ENCODE measurements around the gene PPP1R3C. TPM values are rescaled to one million over a fixed set of nuclear protein-coding genes. Genes with fewer than 3 reads are reported as not detected.

PPP1R3C gene
- total RNA-seq, 3 donors from 2014 or later = 0.08 to 0.15 (median 0.11) TPM

GRCh38 chr10:91617072-91617609 lies 15.7 kb downstream of the PPP1R3C start:
- no peak for ATAC-seq
- no peak overlapping the region for H3K4me3 Mint-ChIP-seq
- no peaks in the 10 kb centered on the region for H3K9me3 Mint-ChIP-seq

DNA sequence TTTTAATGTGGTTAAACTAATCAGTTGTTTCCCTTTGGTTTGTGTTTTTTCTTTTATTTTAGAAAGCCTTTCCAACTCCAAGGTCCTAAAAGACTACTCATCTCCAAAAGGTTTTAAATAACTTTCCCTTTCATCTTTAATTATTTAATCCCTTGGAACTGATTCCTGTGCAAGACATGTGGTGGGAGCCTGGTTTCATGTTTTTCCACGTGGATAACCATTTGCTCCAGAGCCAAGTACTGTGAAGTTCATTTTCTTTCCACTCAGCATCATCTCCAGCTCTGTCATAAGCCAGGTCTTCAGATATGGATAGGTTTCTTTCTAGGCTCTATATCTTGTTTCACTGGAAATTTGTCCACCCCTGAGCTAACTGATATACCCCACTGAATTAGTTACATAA lies 16.7 kb downstream of the PPP1R3C start:
- Mint-ChIP-seq H3K4me1 (ENCODE audit: low read depth) (no peaks in the 10 kb centered on the region), H3K27me3 (ENCODE audit: low read depth) (peaks cover 5% of the 10 kb centered on the region), H3K36me3 (ENCODE audit: insufficient read depth) (no peaks in the 10 kb centered on the region), H3K4me3 (no peak overlapping the region), H3K9me3 (no peaks in the 10 kb centered on the region)
- no peak for ATAC-seq
- no peak for DNase-seq

More at GRCh38 chr10:91617072-91617609, 15.7 kb downstream of the PPP1R3C start:
- DNase-seq = no peak
- Mint-ChIP-seq H3K36me3 (ENCODE audit: insufficient read depth) (no peaks in the 10 kb centered on the region), H3K4me1 (ENCODE audit: low read depth) (no peaks in the 10 kb centered on the region), H3K27me3 (ENCODE audit: low read depth) (peaks cover 7% of the 10 kb centered on the region)

- no peak for DNase-seq
- Mint-ChIP-seq H3K9me3 (no peaks in the 10 kb centered on the region), H3K4me3 (no peak overlapping the region), H3K4me1 (ENCODE audit: low read depth) (no peaks in the 10 kb centered on the region), H3K36me3 (ENCODE audit: insufficient read depth) (no peaks in the 10 kb centered on the region), H3K27me3 (ENCODE audit: low read depth) (peaks cover 2% of the 10 kb centered on the region)
- no peak for ATAC-seq
Observed at GRCh38 chr10:91614225-91614624, 18.6 kb downstream of the PPP1R3C start.

DNA sequence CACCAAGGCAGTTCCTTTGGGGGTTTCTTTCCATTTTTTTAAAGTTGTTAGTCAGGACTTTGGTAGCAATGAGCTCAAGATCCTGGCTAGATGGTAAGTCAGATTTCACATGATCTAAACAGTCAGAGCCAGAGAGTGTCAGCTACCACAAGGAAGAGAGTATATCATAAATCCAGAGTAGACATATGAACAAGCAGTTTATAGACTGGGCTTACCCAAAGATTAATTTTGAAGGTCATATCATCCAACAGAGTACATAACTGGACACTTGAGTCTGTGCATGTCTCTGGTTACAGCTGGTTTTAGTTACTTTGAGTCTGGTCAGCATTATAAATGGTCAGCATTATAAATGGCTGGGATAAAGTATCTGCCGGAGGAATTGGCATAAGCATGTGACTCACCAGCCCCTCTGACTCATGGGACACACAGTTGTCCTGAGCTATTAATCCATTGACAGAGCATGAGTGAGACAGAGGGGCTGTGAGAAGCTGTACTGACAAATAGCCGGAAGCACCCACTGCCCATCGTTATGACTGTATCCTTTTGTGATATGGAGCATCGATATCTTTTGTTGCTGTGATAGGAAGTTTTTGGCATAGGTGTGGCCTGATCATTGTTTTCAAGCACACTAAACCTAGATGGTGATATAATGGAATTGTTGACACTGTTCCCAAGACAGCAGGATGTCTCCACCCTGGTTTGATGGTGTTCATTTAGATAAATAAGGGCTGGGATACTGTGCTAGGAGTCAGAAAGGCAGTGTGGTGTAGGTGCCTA lies 19.3 kb downstream of the PPP1R3C start:
- Mint-ChIP-seq H3K4me1 (ENCODE audit: low read depth) (no peaks in the 10 kb centered on the region), H3K36me3 (ENCODE audit: insufficient read depth) (no peaks in the 10 kb centered on the region), H3K9me3 (no peaks in the 10 kb centered on the region), H3K4me3 (no peak overlapping the region), H3K27me3 (ENCODE audit: low read depth) (peaks cover 2% of the 10 kb centered on the region)
- ATAC-seq (no peak), DNase-seq (no peak)

GRCh38 chr10:91610919-91611318 lies 22.0 kb downstream of the PPP1R3C start:
- Mint-ChIP-seq H3K36me3 (ENCODE audit: insufficient read depth) (no peaks in the 10 kb centered on the region), H3K27me3 (ENCODE audit: low read depth) (peaks cover 2% of the 10 kb centered on the region), H3K4me3 (no peak overlapping the region), H3K4me1 (ENCODE audit: low read depth) (no peaks in the 10 kb centered on the region), H3K9me3 (peaks cover 5% of the 10 kb centered on the region)
- DNase-seq (no peak), ATAC-seq (no peak)

DNA sequence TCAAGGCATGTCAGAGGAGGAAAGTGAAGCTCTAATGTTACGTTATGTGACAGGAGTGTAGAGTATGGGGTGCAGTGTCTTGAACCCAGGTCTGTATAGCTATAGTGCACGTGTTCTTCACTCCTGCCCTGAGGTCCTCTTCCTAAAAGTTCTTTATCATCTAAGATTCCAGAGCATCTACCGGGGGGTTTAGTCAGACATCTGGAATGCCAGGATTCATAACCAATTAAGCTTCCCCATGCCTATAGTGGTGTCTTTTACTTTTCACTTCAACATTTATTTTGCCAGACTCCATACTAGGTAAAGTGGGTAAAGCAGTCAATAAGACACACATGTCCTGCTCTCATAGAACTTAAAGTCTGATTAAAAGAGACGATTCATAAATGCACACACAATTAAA lies 22.4 kb downstream of the PPP1R3C start:
- no peaks in the 10 kb centered on the region for H3K4me1 Mint-ChIP-seq (ENCODE audit: low read depth)
- H3K4me3 Mint-ChIP-seq = no peak overlapping the region
- no peaks in the 10 kb centered on the region for H3K36me3 Mint-ChIP-seq (ENCODE audit: insufficient read depth)
- H3K9me3 Mint-ChIP-seq = peaks cover 10% of the 10 kb centered on the region
- no peak for DNase-seq
- no peak for ATAC-seq
- H3K27me3 Mint-ChIP-seq (ENCODE audit: low read depth) = peaks cover 2% of the 10 kb centered on the region

DNA sequence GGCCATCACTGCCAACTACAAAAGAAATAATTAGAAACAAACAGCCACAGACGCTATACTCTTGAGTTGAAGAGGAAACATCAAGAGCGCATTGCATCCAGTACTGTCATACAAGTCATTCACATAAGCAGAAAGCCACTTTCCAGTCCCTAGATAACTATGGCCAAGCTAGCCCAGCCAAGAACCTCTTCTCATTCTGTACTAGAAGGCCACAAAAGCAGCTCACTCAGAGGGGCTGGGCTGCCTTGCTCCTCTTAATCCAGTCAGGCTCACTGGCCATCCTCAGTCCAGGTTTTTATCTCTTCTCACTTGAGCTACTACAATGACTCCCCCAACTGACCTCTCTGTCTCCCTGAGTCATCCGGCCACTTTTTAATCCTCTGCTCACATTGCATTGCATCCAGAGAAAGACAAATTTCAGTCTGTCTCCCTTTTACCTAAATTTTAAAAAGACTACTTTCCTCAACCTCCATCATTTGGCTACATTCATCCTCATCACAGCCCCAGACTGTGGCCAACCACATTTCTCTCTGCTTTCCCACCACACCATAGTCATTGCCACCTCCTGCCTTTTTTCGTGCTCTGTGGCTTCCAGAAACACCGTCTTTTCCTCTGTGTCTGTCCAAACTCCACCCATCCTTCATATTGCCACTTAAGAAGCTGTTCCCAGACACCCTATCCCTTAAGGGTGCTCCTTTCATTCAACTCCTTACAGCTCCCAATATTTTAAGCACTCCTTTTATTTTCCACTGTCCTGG lies 25.0 kb downstream of the PPP1R3C start:
- DNase-seq = no peak
- Mint-ChIP-seq H3K36me3 (ENCODE audit: insufficient read depth) (no peaks in the 10 kb centered on the region), H3K9me3 (peaks cover 11% of the 10 kb centered on the region), H3K27me3 (ENCODE audit: low read depth) (peaks cover 2% of the 10 kb centered on the region), H3K4me3 (no peak overlapping the region), H3K4me1 (ENCODE audit: low read depth) (no peaks in the 10 kb centered on the region)
- ATAC-seq = no peak

GRCh38 chr10:91605968-91606367 lies 26.9 kb downstream of the PPP1R3C start:
- no peak for DNase-seq
- H3K36me3 Mint-ChIP-seq (ENCODE audit: insufficient read depth) = no peaks in the 10 kb centered on the region
- H3K4me3 Mint-ChIP-seq = no peak overlapping the region
- no peaks in the 10 kb centered on the region for H3K4me1 Mint-ChIP-seq (ENCODE audit: low read depth)
- peaks cover 11% of the 10 kb centered on the region for H3K9me3 Mint-ChIP-seq
- peaks cover 3% of the 10 kb centered on the region for H3K27me3 Mint-ChIP-seq (ENCODE audit: low read depth)
- no peak for ATAC-seq

DNA sequence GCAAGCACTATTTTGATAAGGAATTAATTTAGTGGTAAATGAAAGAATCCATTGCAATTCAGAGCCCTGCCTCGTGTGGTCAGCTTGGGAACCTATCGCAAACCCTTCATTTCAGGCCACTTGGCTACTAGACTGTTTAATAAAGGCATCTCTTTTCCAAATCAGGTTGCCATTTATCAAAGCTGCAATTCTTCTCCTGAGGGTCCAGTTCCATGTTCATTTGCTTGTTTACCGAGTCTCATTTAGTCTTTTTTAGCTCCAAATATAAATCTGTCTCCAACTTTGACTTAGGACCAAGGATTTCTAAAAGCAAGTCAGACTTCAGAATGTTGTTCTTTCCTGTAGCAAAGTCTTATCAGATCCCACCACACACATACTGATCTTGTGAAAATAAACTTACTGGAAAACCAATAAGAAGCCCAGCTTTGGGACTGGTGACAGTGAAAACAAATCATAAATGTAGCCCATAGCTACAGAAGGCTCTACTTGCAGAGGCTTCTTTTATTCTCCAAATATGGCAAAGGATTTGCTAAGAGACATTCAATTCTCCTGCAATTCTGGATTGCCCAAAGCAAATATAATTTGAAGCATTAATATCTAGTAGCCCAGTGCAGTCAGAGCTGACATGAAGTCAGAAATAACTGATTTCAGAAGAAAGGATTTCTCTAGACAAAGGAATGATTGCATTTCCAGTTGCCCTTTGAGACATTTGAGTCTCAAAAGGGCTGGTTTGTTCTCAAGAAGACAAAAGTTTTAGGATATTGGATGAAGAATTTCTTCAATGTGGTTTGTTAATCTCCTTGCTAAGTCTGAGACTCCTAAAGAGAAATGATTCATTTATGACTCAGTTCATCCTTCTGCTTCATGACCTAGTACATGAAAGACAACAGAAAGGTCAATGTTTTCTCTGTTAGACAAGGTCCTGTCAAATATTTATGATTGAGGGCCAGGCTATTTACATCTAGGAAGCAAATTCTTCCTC lies 28.0 kb downstream of the PPP1R3C start:
- Mint-ChIP-seq H3K4me1 (ENCODE audit: low read depth) (no peaks in the 10 kb centered on the region), H3K36me3 (ENCODE audit: insufficient read depth) (no peaks in the 10 kb centered on the region), H3K27me3 (ENCODE audit: low read depth) (peaks cover 9% of the 10 kb centered on the region), H3K9me3 (peaks cover 11% of the 10 kb centered on the region), H3K4me3 (no peak overlapping the region)
- ATAC-seq (no peak), DNase-seq (no peak)

- DNase-seq = no peak
Observed at GRCh38 chr10:91603931-91604331, 28.9 kb downstream of the PPP1R3C start.

DNA sequence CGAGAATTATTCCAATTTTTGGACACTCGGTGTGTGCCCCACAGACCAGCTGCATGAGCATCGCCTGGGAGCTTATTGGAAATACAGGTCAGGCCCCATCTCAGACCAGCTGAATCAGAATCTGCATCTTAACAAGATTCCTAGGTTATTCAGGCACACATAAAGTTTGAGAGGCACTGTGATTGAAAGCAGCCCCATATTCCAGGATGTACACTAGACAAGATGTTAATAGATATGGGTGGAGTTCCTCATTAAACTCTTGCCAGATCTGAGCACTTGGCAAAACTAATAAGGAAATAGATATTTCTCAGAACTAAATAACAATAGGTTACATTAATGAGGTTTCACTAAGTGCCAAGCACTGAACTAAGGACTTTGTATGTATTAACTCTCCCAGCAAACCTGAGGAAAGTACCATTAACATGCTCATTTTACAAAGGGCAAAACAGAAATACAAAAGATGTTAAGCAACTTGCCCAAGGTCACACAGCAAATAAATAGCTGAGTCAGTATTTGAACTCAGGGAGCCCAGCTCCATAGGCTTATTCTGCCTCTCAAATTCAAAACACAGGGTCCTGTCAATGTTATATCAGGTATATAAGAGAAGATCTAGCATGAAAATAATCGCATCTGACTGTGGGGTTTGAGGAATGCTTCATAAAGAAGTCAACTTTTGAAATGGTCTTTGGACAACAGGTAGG lies 29.9 kb downstream of the PPP1R3C start:
- ATAC-seq = no peak
- Mint-ChIP-seq H3K27me3 (ENCODE audit: low read depth) (peaks cover 12% of the 10 kb centered on the region), H3K36me3 (ENCODE audit: insufficient read depth) (no peaks in the 10 kb centered on the region)

More at GRCh38 chr10:91603931-91604331, 28.9 kb downstream of the PPP1R3C start:
- ATAC-seq = no peak
- peaks cover 12% of the 10 kb centered on the region for H3K27me3 Mint-ChIP-seq (ENCODE audit: low read depth)
- peaks cover 11% of the 10 kb centered on the region for H3K9me3 Mint-ChIP-seq
- H3K4me3 Mint-ChIP-seq = no peak overlapping the region
- H3K4me1 Mint-ChIP-seq (ENCODE audit: low read depth) = no peaks in the 10 kb centered on the region
- no peaks in the 10 kb centered on the region for H3K36me3 Mint-ChIP-seq (ENCODE audit: insufficient read depth)

GRCh38 chr10:91602449-91602848 lies 30.4 kb downstream of the PPP1R3C start:
- Mint-ChIP-seq H3K27me3 (ENCODE audit: low read depth) (peaks cover 12% of the 10 kb centered on the region), H3K36me3 (ENCODE audit: insufficient read depth) (no peaks in the 10 kb centered on the region), H3K4me1 (ENCODE audit: low read depth) (no peaks in the 10 kb centered on the region), H3K4me3 (no peak overlapping the region), H3K9me3 (peaks cover 11% of the 10 kb centered on the region)
- DNase-seq = no peak
- no peak for ATAC-seq

More for the DNA sequence above, 29.9 kb downstream of the PPP1R3C start:
- H3K4me3 Mint-ChIP-seq = no peak overlapping the region
- peaks cover 11% of the 10 kb centered on the region for H3K9me3 Mint-ChIP-seq
- no peaks in the 10 kb centered on the region for H3K4me1 Mint-ChIP-seq (ENCODE audit: low read depth)
- no peak for DNase-seq

DNA sequence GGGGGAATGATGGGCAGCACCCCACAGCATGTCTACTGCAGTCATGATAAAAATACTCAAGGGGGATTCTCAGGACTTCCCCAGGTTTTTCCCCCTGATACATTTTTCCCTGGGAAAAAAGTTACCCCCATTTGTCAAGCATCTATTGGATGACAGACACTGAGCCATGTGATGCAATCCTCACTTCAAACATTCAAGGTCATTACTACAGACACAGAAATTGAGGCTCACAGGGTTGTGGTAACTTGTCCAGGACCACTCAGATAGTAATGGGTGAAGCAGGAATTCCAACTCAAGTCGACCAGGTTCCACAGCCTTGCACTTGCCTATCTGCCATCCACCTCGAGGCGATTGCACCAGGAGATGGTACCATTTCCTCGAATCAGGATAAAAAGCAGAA lies 31.7 kb downstream of the PPP1R3C start:
- no peak overlapping the region for H3K4me3 Mint-ChIP-seq
- no peak for ATAC-seq
- no peaks in the 10 kb centered on the region for H3K4me1 Mint-ChIP-seq (ENCODE audit: low read depth)
- H3K9me3 Mint-ChIP-seq = peaks cover 8% of the 10 kb centered on the region
- H3K36me3 Mint-ChIP-seq (ENCODE audit: insufficient read depth) = no peaks in the 10 kb centered on the region
- peaks cover 12% of the 10 kb centered on the region for H3K27me3 Mint-ChIP-seq (ENCODE audit: low read depth)
- DNase-seq = no peak

Measured in activated T-cell treated with anti-CD3 and anti-CD28 coated beads, Interleukin-2, amount 50 U/mL, for 4 hours (primary cell).